Activated naive CD8-positive, alpha-beta T cell treated with anti-CD3 and anti-CD28 coated beads for 36 hours (primary cell): ENCODE results near the gene BSN. TPM values are rescaled to one million over a fixed set of nuclear protein-coding genes. Genes with fewer than 3 reads are reported as not detected.
A peak's percentile ranks its signal among the peaks of the same experiment; 100 is the strongest.

Experiments
- DNase-seq: peaks from one replicate; pipeline ENCODE4 v3.0.0; 2021
- H3K27ac Mint-ChIP-seq: one replicate; pipeline ENCODE4 v1.8.0; 2022; ENCODE audit warnings: mild to moderate bottlenecking, moderate library complexity, mixed read lengths
- H3K27me3 Mint-ChIP-seq: one replicate; pipeline ENCODE4 v1.8.0; 2022; ENCODE audit warnings: mild to moderate bottlenecking, mixed read lengths
- H3K36me3 Mint-ChIP-seq: one replicate; pipeline ENCODE4 v1.8.0; 2021; ENCODE audit warnings: mild to moderate bottlenecking, mixed read lengths
- H3K4me1 Mint-ChIP-seq: one replicate; pipeline ENCODE4 v1.8.0; 2021; ENCODE audit warnings: mixed read lengths
- H3K4me3 Mint-ChIP-seq: one replicate; pipeline ENCODE4 v1.8.0; 2022; ENCODE audit warnings: mild to moderate bottlenecking, moderate library complexity, mixed read lengths
- H3K9me3 Mint-ChIP-seq: one replicate; pipeline ENCODE4 v1.8.0; 2022; ENCODE audit warnings: mixed read lengths
- total RNA-seq, 2 experiments: library from RNA; stranded (reverse); gene quantifications; one replicate each; pipeline ENCODE4 v1.2.3, GENCODE V29; 2021

BSN gene
- total RNA-seq, 2 experiments from 2014 or later: 0.10 to 0.35 TPM

- H3K36me3 Mint-ChIP-seq: peaks cover 5% of the 10 kb centered on the region
- no peak for DNase-seq
- peaks cover 6% of the 10 kb centered on the region for H3K9me3 Mint-ChIP-seq
- H3K27ac Mint-ChIP-seq: no peak overlapping the region
- no peak overlapping the region for H3K4me3 Mint-ChIP-seq
- H3K4me1 Mint-ChIP-seq: peaks cover 18% of the 10 kb centered on the region
- no peaks in the 10 kb centered on the region for H3K27me3 Mint-ChIP-seq
Measured at GRCh38 chr3:49607796-49608195, 53.5 kb downstream of the BSN start.

- Mint-ChIP-seq H3K4me3 (no peak overlapping the region), H3K27ac (no peak overlapping the region), H3K4me1 (peaks cover 3% of the 10 kb centered on the region), H3K36me3 (peaks cover 5% of the 10 kb centered on the region), H3K9me3 (peaks cover 8% of the 10 kb centered on the region), H3K27me3 (no peaks in the 10 kb centered on the region)
- DNase-seq: no peak
Measured at GRCh38 chr3:49609314-49609713, 55.0 kb downstream of the BSN start.

GRCh38 chr3:49609815-49610214, 55.5 kb downstream of the BSN start:
- H3K4me3 Mint-ChIP-seq: no peak overlapping the region
- H3K27me3 Mint-ChIP-seq: no peaks in the 10 kb centered on the region
- peaks cover 5% of the 10 kb centered on the region for H3K36me3 Mint-ChIP-seq
- no peaks in the 10 kb centered on the region for H3K4me1 Mint-ChIP-seq
- H3K27ac Mint-ChIP-seq: no peak overlapping the region
- H3K9me3 Mint-ChIP-seq: peaks cover 8% of the 10 kb centered on the region
- no peak for DNase-seq

- H3K4me1 Mint-ChIP-seq: no peaks in the 10 kb centered on the region
- peaks cover 8% of the 10 kb centered on the region for H3K9me3 Mint-ChIP-seq
- no peak for DNase-seq
- peaks cover 5% of the 10 kb centered on the region for H3K36me3 Mint-ChIP-seq
- no peaks in the 10 kb centered on the region for H3K27me3 Mint-ChIP-seq
- no peak overlapping the region for H3K4me3 Mint-ChIP-seq
- no peak overlapping the region for H3K27ac Mint-ChIP-seq
Measured at GRCh38 chr3:49610666-49611280, 56.5 kb downstream of the BSN start.

- Mint-ChIP-seq H3K27ac (no peak overlapping the region), H3K27me3 (no peaks in the 10 kb centered on the region), H3K4me3 (no peak overlapping the region), H3K36me3 (peaks cover 5% of the 10 kb centered on the region), H3K4me1 (no peaks in the 10 kb centered on the region), H3K9me3 (peaks cover 8% of the 10 kb centered on the region)
- no peak for DNase-seq
Measured at GRCh38 chr3:49611291-49611690, 57.0 kb downstream of the BSN start.

- no peak for DNase-seq
- H3K27ac Mint-ChIP-seq: no peak overlapping the region
- H3K9me3 Mint-ChIP-seq: peaks cover 8% of the 10 kb centered on the region
- no peaks in the 10 kb centered on the region for H3K4me1 Mint-ChIP-seq
- H3K27me3 Mint-ChIP-seq: no peaks in the 10 kb centered on the region
- H3K36me3 Mint-ChIP-seq: peaks cover 5% of the 10 kb centered on the region
- H3K4me3 Mint-ChIP-seq: no peak overlapping the region
Measured at GRCh38 chr3:49611719-49612118, 57.4 kb downstream of the BSN start.

- Mint-ChIP-seq H3K27me3 (no peaks in the 10 kb centered on the region), H3K4me1 (no peaks in the 10 kb centered on the region), H3K36me3 (peaks cover 5% of the 10 kb centered on the region), H3K4me3 (no peak overlapping the region), H3K27ac (no peak overlapping the region), H3K9me3 (peaks cover 8% of the 10 kb centered on the region)
- DNase-seq: no peak
Measured at GRCh38 chr3:49614936-49615335, 60.7 kb downstream of the BSN start.

- DNase-seq: no peak
- no peak overlapping the region for H3K4me3 Mint-ChIP-seq
- H3K4me1 Mint-ChIP-seq: no peaks in the 10 kb centered on the region
- H3K27me3 Mint-ChIP-seq: no peaks in the 10 kb centered on the region
- H3K27ac Mint-ChIP-seq: no peak overlapping the region
- H3K9me3 Mint-ChIP-seq: peaks cover 8% of the 10 kb centered on the region
- peaks cover 5% of the 10 kb centered on the region for H3K36me3 Mint-ChIP-seq
Measured at GRCh38 chr3:49616061-49616460, 61.8 kb downstream of the BSN start.

GRCh38 chr3:49616491-49616941, 62.2 kb downstream of the BSN start:
- Mint-ChIP-seq H3K9me3 (peaks cover 8% of the 10 kb centered on the region), H3K36me3 (peaks cover 5% of the 10 kb centered on the region), H3K27me3 (no peaks in the 10 kb centered on the region), H3K4me3 (no peak overlapping the region), H3K4me1 (no peaks in the 10 kb centered on the region), H3K27ac (no peak overlapping the region)
- DNase-seq: no peak

- Mint-ChIP-seq H3K4me3 (no peak overlapping the region), H3K27me3 (no peaks in the 10 kb centered on the region), H3K4me1 (no peaks in the 10 kb centered on the region), H3K36me3 (peaks cover 1% of the 10 kb centered on the region), H3K27ac (no peak overlapping the region), H3K9me3 (peaks cover 4% of the 10 kb centered on the region)
- no peak for DNase-seq
Measured at GRCh38 chr3:49617390-49618013, 63.2 kb downstream of the BSN start.

GRCh38 chr3:49618412-49618811, 64.1 kb downstream of the BSN start:
- no peak for DNase-seq
- Mint-ChIP-seq H3K27me3 (no peaks in the 10 kb centered on the region), H3K27ac (no peak overlapping the region), H3K36me3 (no peaks in the 10 kb centered on the region), H3K9me3 (no peaks in the 10 kb centered on the region), H3K4me3 (no peak overlapping the region), H3K4me1 (no peaks in the 10 kb centered on the region)

- Mint-ChIP-seq H3K36me3 (no peaks in the 10 kb centered on the region), H3K27ac (no peak overlapping the region), H3K4me3 (no peak overlapping the region), H3K4me1 (no peaks in the 10 kb centered on the region), H3K27me3 (no peaks in the 10 kb centered on the region), H3K9me3 (no peaks in the 10 kb centered on the region)
- DNase-seq: no peak
Measured at GRCh38 chr3:49619649-49620048, 65.4 kb downstream of the BSN start.

- DNase-seq: no peak
- no peak overlapping the region for H3K4me3 Mint-ChIP-seq
- H3K9me3 Mint-ChIP-seq: no peaks in the 10 kb centered on the region
- no peaks in the 10 kb centered on the region for H3K36me3 Mint-ChIP-seq
- H3K27ac Mint-ChIP-seq: no peak overlapping the region
- no peaks in the 10 kb centered on the region for H3K27me3 Mint-ChIP-seq
- no peaks in the 10 kb centered on the region for H3K4me1 Mint-ChIP-seq
Measured at GRCh38 chr3:49620728-49621127, 66.5 kb downstream of the BSN start.

- Mint-ChIP-seq H3K4me1 (peaks cover 7% of the 10 kb centered on the region), H3K9me3 (no peaks in the 10 kb centered on the region), H3K4me3 (no peak overlapping the region), H3K27ac (no peak overlapping the region), H3K27me3 (no peaks in the 10 kb centered on the region), H3K36me3 (no peaks in the 10 kb centered on the region)
- no peak for DNase-seq
Measured at GRCh38 chr3:49623071-49623470, 68.8 kb downstream of the BSN start.

GRCh38 chr3:49625071-49625470, 70.8 kb downstream of the BSN start:
- Mint-ChIP-seq H3K27ac (no peak overlapping the region), H3K27me3 (no peaks in the 10 kb centered on the region), H3K36me3 (no peaks in the 10 kb centered on the region), H3K4me1 (peaks cover 7% of the 10 kb centered on the region), H3K9me3 (no peaks in the 10 kb centered on the region), H3K4me3 (no peak overlapping the region)
- DNase-seq: no peak

- Mint-ChIP-seq H3K36me3 (no peaks in the 10 kb centered on the region), H3K4me3 (no peak overlapping the region), H3K4me1 (peaks cover 7% of the 10 kb centered on the region), H3K9me3 (no peaks in the 10 kb centered on the region), H3K27me3 (peaks cover 4% of the 10 kb centered on the region), H3K27ac (no peak overlapping the region)
- DNase-seq: peak; percentile 14
Measured at GRCh38 chr3:49626101-49626581, 71.9 kb downstream of the BSN start.
